B cell (primary cell): ENCODE data around the gene TRABD2A. TPM values are rescaled to one million over a fixed set of nuclear protein-coding genes. Genes with fewer than 3 reads are reported as not detected.
A peak's percentile ranks its signal among the peaks of the same experiment; 100 is the strongest.

Source experiments
- ATAC-seq: fragments of 200-7000 bp; cut with Tn5 transposase; one replicate; pipeline ENCODE4 v1.10.0; 2021; ENCODE audit warnings: low read depth, mild to moderate bottlenecking, moderate number of reproducible peaks, moderate library complexity
- CTCF ChIA-PET: fragments of 350-600 bp; sonication (Branson Sonifier 250); formaldehyde crosslinking; loops from one replicate; lab custom pipeline; 2021; ENCODE audit warnings: antibody characterized with exemption, inconsistent platforms; lab: Charles Lee
- POLR2A ChIA-PET: fragments of 350-600 bp; sonication (Branson Sonifier 250); formaldehyde crosslinking; loops from one replicate; lab custom pipeline; 2021; ENCODE audit warnings: antibody characterized with exemption; lab: Charles Lee
- DNase-seq: peaks from one replicate; pipeline ENCODE4 v3.0.0; 2013
- H2AFZ ChIP-seq: 2 replicates; pipeline ENCODE4 v1.6.1; 2012; ENCODE audit warnings: mild to moderate bottlenecking, low read depth, low read length; ENCODE audit not compliant: insufficient read depth, poor library complexity, severe bottlenecking
- H3K27ac ChIP-seq, 2 donors: 1 replicate in 1 of 2; 2 replicates in 1 of 2; pipeline ENCODE4 v1.5.1; 2012 to 2013; ENCODE audit warnings: low read length in 2 of 2, mild to moderate bottlenecking in 2 of 2, moderate library complexity in 1 of 2
- H3K27me3 ChIP-seq, 4 experiments: fragments of 200-600 bp in 1 of 4; sonication (generic) in 1 of 4; replicated peaks in 1 of 4; 1 replicate in 2 of 4; 2 replicates in 2 of 4; pipeline versions ENCODE4 v1.6.1 to v1.7.0; 2013 to 2016; ENCODE audit warnings: low read length in 3 of 4, mild to moderate bottlenecking in 2 of 4, mixed read lengths in 1 of 4, moderate library complexity in 1 of 4; ENCODE audit not compliant: insufficient read depth in 4 of 4, control insufficient read depth in 3 of 4; ENCODE audit errors: control extremely low read depth in 1 of 4
- H3K36me3 ChIP-seq, 2 experiments: replicated peaks in 1 of 2; 1 replicate in 1 of 2; 2 replicates in 1 of 2; pipeline versions ENCODE4 v1.6.1 to v1.7.1; 2013; ENCODE audit warnings: low read length in 1 of 2; ENCODE audit not compliant: insufficient read depth in 2 of 2, control insufficient read depth in 1 of 2; ENCODE audit errors: control extremely low read depth in 1 of 2, extremely low read depth in 1 of 2
- H3K4me1 ChIP-seq, 2 donors: fragments of 200-600 bp in 1 of 2; sonication (generic) in 1 of 2; 1 replicate in 1 of 2; 2 replicates in 1 of 2; pipeline versions ENCODE4 v1.5.1 to v1.6.1; 2013 to 2017; ENCODE audit warnings: low read length in 2 of 2; ENCODE audit not compliant: control insufficient read depth in 2 of 2, insufficient read depth in 2 of 2
- H3K4me2 ChIP-seq: replicated peaks from 2 replicates; pipeline ENCODE3; 2012; ENCODE audit warnings: mild to moderate bottlenecking, low read depth, low read length; ENCODE audit not compliant: poor library complexity, severe bottlenecking
- H3K4me3 ChIP-seq, 5 experiments: fragments of 200-600 bp in 1 of 5; sonication (generic) in 1 of 5; 1 replicate in 3 of 5; 2 replicates in 2 of 5; pipeline versions ENCODE4 v1.5.1 to v1.7.0; 2011 to 2016; ENCODE audit warnings: low read length in 4 of 5, mild to moderate bottlenecking in 4 of 5, low read depth in 2 of 5, control low read depth in 1 of 5, moderate library complexity in 1 of 5; ENCODE audit not compliant: insufficient read depth in 1 of 5; ENCODE audit errors: control extremely low read depth in 1 of 5, extremely low read depth in 1 of 5
- H3K79me2 ChIP-seq: fragments of 200-600 bp; sonication (generic); one replicate; pipeline ENCODE4 v1.6.0; 2016; ENCODE audit warnings: low read length; ENCODE audit not compliant: control insufficient read depth, insufficient read depth
- H3K9ac ChIP-seq: fragments of 200-600 bp; sonication (generic); 2 replicates; pipeline ENCODE4 v1.6.1; 2017; ENCODE audit warnings: mild to moderate bottlenecking, low read length, moderate library complexity
- H3K9me3 ChIP-seq, 3 donors: one replicate each; pipeline versions ENCODE4 v1.6.1 to v1.7.1; 2013; ENCODE audit warnings: low read length in 2 of 3; ENCODE audit not compliant: control insufficient read depth in 2 of 3, insufficient read depth in 1 of 3; ENCODE audit errors: control extremely low read depth in 1 of 3
- H4K20me1 ChIP-seq: 2 replicates; pipeline ENCODE4 v1.6.0; 2012; ENCODE audit warnings: mild to moderate bottlenecking, low read length; ENCODE audit not compliant: insufficient read depth, control insufficient read depth, poor library complexity, severe bottlenecking
- H3K27ac Mint-ChIP-seq: one replicate; pipeline ENCODE4 v1.8.0; 2021; ENCODE audit warnings: mixed read lengths
- H3K27me3 Mint-ChIP-seq: one replicate; pipeline ENCODE4 v1.8.0; 2021; ENCODE audit warnings: mixed read lengths
- H3K4me1 Mint-ChIP-seq: one replicate; pipeline ENCODE4 v1.8.0; 2021; ENCODE audit warnings: mixed read lengths
- H3K4me3 Mint-ChIP-seq: one replicate; pipeline ENCODE4 v1.8.0; 2021; ENCODE audit warnings: mixed read lengths
- H3K9me3 Mint-ChIP-seq: one replicate; pipeline ENCODE4 v1.8.0; 2022; ENCODE audit warnings: mixed read lengths; ENCODE audit not compliant: insufficient read depth
- EZH2 ChIP-seq: IDR thresholded peaks from 2 replicates; pipeline ENCODE4 v1.6.1; 2012; ENCODE audit warnings: borderline replicate concordance, low read depth, mild to moderate bottlenecking, moderate library complexity, low read length; ENCODE audit not compliant: insufficient read depth, poor library complexity, severe bottlenecking
- WGBS: methylation state at CpG from one replicate; pipeline ENCODE4 v1.1.5; 2013; ENCODE audit warnings: missing lambda C conversion rate; ENCODE audit not compliant: insufficient coverage; 5-methylcytosine and 5-hydroxymethylcytosine counted together
- intact Hi-C: fragments of 100-400 bp; cut with micrococcal nuclease; formaldehyde crosslinking; loops from one replicate; pipeline ENCODE4 v1.10.0; 2022
- polyA plus RNA-seq: library from polyadenylated mRNA; depleted of rRNA; stranded (reverse); fragments of >200 nt; gene quantifications from 2 replicates; pipeline ENCODE4 v1.2.3, GENCODE V29; 2012
- total RNA-seq, 2 donors: library from RNA; stranded (reverse); fragments of 120-200 nt in 1 of 2; gene quantifications; 1 replicate in 1 of 2; 2 replicates in 1 of 2; pipeline versions ENCODE4 v1.2.3 to v1.2.4, GENCODE V29; 2013 to 2022
- TF ChIP-seq, protein P1 (sequence below): fragments of 200-600 bp; IDR thresholded peaks from one replicate; pipeline ENCODE4 v1.8.0; 2022; ENCODE audit warnings: antibody characterized with exemption, mild to moderate bottlenecking

Gene TRABD2A
- total and polyA plus RNA-seq, 2 donors (not counting 1 experiment from before 2014, with no cell fraction given): 10.1 to 11.3 TPM

- Histone ChIP-seq H3K4me1 (peaks cover 18 to 26% of the 10 kb centered on the region in 2 donors), H2AFZ (peak overlapping the region; percentile 71), H3K9ac (peak overlapping the region; percentile 43), H3K4me3 (no peak overlapping the region), H3K27ac (peak overlapping the region; percentile 66 to 71), H3K27me3 (no peaks in the 10 kb centered on the region), H3K79me2 (no peaks in the 10 kb centered on the region), H3K4me2 (peak overlapping the region; percentile 73), H3K9me3 (peaks cover 1 to 8% (median 8%) of the 10 kb centered on the region in 3 donors), H3K36me3 (no peaks in the 10 kb centered on the region), H4K20me1 (no peaks in the 10 kb centered on the region)
- ChIA-PET CTCF (interaction anchor here (0.8 to 1.1 kb wide), 3 partner anchors 39 to 48 kb away, joined by 3 to 4 read pairs (median 3); partner anchors contain the start of gene TRABD2A), POLR2A (interaction anchor here (1.3 kb wide), 1 partner anchor 16 kb away, joined by 3 read pairs; no protein-coding TSS in a partner anchor)
- DNase-seq: no peak
- Mint-ChIP-seq H3K27me3 (no peaks in the 10 kb centered on the region), H3K4me3 (peak overlapping the region; percentile 78), H3K9me3 (peaks cover 8% of the 10 kb centered on the region), H3K4me1 (peaks cover 22% of the 10 kb centered on the region), H3K27ac (peak overlapping the region; percentile 91)
- intact Hi-C loops: no loop called here
- ATAC-seq: no peak
- TF ChIP-seq, protein P1, sequence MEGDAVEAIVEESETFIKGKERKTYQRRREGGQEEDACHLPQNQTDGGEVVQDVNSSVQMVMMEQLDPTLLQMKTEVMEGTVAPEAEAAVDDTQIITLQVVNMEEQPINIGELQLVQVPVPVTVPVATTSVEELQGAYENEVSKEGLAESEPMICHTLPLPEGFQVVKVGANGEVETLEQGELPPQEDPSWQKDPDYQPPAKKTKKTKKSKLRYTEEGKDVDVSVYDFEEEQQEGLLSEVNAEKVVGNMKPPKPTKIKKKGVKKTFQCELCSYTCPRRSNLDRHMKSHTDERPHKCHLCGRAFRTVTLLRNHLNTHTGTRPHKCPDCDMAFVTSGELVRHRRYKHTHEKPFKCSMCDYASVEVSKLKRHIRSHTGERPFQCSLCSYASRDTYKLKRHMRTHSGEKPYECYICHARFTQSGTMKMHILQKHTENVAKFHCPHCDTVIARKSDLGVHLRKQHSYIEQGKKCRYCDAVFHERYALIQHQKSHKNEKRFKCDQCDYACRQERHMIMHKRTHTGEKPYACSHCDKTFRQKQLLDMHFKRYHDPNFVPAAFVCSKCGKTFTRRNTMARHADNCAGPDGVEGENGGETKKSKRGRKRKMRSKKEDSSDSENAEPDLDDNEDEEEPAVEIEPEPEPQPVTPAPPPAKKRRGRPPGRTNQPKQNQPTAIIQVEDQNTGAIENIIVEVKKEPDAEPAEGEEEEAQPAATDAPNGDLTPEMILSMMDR: no peak
- TF ChIP-seq EZH2: no peak
- 93% methylated on average over 10 of the region's 12 CpGs for WGBS
These were observed 47.3 kb downstream of the TRABD2A start for GRCh38 chr2:84833481-84834150.
